WI38 (cell line): ENCODE data around the gene STT3A.

Experiments used
- H3K4me3 ChIP-seq: 2 replicates; pipeline ENCODE4 v1.5.1; 2011; ENCODE audit warnings: low read depth, mild to moderate bottlenecking, control low read depth, low read length
- CTCF ChIP-seq: IDR thresholded peaks from 2 replicates; pipeline ENCODE4 v1.5.1; 2012; ENCODE audit warnings: low read depth, mild to moderate bottlenecking, control low read depth, low read length

STT3A gene

GRCh38 chr11:125592305-125593113 lies at the start of gene STT3A:
STT3A (plus strand) TSS chr11:125592852; CDS start chr11:125595916, 3,064 bp downstream.
- peak within 1 kb of the TSS; percentile 89 for H3K4me3 ChIP-seq
- no peak for TF ChIP-seq CTCF

GRCh38 chr11:125550780-125551179 lies 41.9 kb upstream of the STT3A start:
- no peak overlapping the region for H3K4me3 ChIP-seq
- no peak for TF ChIP-seq CTCF

- no peak overlapping the region for H3K4me3 ChIP-seq
- TF ChIP-seq CTCF = no peak
Observed at GRCh38 chr11:125551835-125552342, 40.8 kb upstream of the STT3A start.

DNA sequence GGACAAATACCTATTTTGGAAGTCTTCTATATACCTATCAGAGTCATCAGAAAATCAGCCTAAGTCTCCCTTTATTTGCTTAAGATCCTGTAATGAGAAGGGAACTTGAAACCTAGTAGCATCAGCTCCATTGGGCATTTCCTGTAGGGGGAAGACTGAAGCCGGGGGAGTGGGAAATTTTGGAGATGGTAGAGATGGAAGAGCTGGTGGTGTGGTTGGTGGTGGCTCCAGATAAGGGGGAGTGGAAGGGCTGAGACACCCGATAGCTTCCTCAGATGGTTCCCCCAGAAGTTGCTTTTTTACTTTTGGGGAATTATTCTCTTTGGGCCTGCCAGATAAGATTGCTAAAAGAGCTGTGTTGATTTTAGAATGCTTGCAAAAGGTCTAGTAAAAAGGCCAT lies 39.7 kb upstream of the STT3A start:
- no peak for TF ChIP-seq CTCF
- H3K4me3 ChIP-seq = no peak overlapping the region

DNA sequence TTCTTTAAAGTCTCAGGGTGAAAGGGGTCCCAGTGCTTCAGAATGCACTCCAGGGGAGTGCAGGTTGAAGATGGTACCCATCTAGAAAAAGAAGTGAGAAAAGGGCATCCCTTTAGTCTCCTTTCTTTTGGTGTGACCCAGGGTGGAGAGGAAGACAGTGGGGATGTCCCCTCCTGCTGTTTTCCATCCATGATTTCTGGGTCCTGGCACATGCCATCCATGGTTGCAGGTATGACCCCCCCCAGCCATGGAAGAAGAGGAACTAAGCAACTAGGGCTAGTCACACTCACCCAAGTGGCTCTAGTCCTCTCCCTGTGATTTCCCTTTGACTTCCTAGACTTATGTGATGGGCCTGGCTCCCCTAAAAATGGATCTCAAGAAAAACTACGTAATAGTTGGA lies 39.3 kb upstream of the STT3A start:
- no peak for TF ChIP-seq CTCF

DNA sequence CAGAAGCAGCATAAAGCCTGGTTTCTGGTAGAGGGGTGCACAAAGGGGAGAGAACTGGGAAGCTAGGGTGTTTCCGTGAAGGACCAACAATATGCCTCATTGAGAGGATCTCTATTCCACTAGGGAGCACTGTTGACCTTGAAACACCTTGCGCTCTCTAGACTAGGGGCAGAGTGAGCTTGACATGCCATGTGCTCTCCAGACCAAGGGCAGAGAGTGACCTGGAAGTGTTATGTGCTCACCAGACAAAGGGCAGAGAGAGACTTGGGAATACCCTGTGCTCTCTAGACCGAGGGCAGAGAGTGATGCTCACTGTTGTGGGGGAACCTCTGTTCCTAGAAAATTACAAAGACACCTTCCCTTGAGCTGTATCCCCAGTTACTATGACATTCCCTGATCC lies 38.6 kb upstream of the STT3A start:
- TF ChIP-seq CTCF = no peak
- no peak overlapping the region for H3K4me3 ChIP-seq

More for the DNA sequence above, 39.3 kb upstream of the STT3A start:
- no peak overlapping the region for H3K4me3 ChIP-seq

DNA sequence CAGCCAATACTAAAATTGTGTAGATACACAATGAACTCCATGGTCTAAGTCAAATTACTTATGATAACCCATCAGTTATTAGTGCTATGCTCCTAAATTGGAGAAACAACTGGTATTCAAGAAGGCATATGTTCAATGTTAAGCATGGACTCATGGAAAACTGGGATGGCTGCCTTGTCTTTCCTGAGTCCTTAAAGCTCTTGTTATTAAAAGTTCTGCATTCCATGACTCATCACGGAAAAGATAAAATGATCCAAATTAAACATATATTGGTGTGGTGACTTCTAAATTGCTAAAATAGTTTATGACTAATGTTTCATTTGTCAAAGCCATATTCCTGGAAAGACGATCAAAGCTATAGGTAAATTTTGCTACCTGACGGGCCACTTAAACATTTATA lies 32.8 kb upstream of the STT3A start:
- no peak overlapping the region for H3K4me3 ChIP-seq
- TF ChIP-seq CTCF = no peak
